Ovary (tissue), 3 donors: ENCODE results near the gene C1orf159.

Experiments
- CTCF ChIP-seq, 3 donors: fragments of 450-650 bp in 2 of 3; fragments of 200-600 bp in 1 of 3; IDR thresholded peaks; one replicate each; pipeline versions ENCODE4 v1.5.1 to v1.8.0; 2016 to 2022; ENCODE audit warnings: antibody characterized with exemption in 3 of 3, mild to moderate bottlenecking in 1 of 3
- EP300 ChIP-seq: sonication (generic); formaldehyde crosslinking; IDR thresholded peaks from one replicate; pipeline ENCODE4 v1.6.1; 2017; ENCODE audit warnings: antibody characterized with exemption
- POLR2A ChIP-seq: fragments of 450-650 bp; IDR thresholded peaks from one replicate; pipeline ENCODE4 v1.6.1; 2017; ENCODE audit warnings: antibody characterized with exemption, mild to moderate bottlenecking, moderate library complexity
- donor health status: DM: no; HTN: no; CAD: no.

- TF ChIP-seq CTCF (IDR thresholded peaks at IDR 0.05) (no peak), POLR2A (no peak), EP300 (no peak)
These were observed 41.6 kb upstream of the C1orf159 start for GRCh38 chr1:1157426-1157913.
